ENCODE data around the gene CEMIP2. TPM values are rescaled to one million over a fixed set of nuclear protein-coding genes. Genes with fewer than 3 reads are reported as not detected.

Gene CEMIP2
- total and polyA plus RNA-seq, 2 donors (not counting 3 experiments of a cell fraction or from before 2014, with no cell fraction given), result 41.6 to 44.3 TPM

DNA sequence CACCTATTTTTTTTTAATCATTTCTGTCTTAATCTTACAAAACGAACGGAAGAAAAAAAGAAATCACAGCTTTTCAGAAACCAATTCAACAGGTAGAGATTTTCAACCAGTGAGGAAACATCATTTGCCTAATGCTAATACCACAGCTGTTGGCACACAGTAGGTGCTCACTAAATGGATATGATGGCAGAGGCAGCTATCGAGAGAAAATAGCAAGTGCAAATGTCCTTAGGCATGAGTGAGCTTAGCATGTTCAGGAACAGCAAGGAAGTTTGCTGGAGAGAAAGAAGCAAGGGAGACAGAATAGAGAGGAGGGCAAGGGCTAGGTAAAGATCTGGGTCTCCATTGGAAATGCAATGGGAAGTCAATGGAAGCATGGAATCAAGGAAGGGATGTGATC is 49.2 kb downstream of the CEMIP2 start:
- dilution Hi-C loops (cut with MboI; ENCODE audit: extremely low pct_ligation_motif_present, low sequenced_read_pairs), result no loop called here
- Histone ChIP-seq H4K20me1 (replicated peaks; ENCODE audit: control insufficient read depth, extremely low read depth, insufficient read depth, low read length) (no peaks in the 10 kb centered on the region), H3K4me2 (ENCODE audit: insufficient read depth, low read length) (no peak overlapping the region), H3K36me3 (ENCODE audit: control insufficient read depth in 2 of 2, extremely low read depth in 1 of 2, insufficient read depth in 2 of 2, low read length in 2 of 2) (peaks cover 0 to 6% of the 10 kb centered on the region in 2 experiments), H3K4me3 (replicated peaks in 1 of 3; ENCODE audit: insufficient read depth in 1 of 3, low read depth in 1 of 3, low read length in 3 of 3) (no peak overlapping the region), H3K9me1 (replicated peaks; ENCODE audit: control insufficient read depth, extremely low read depth, insufficient read depth, low read length) (no peaks in the 10 kb centered on the region), H3K27ac (ENCODE audit: insufficient read depth, low read depth, low read length) (no peak overlapping the region), H2AFZ (ENCODE audit: low read depth, low read length) (no peak overlapping the region), H3K9me3 (replicated peaks; ENCODE audit: control insufficient read depth, insufficient read depth, low read length) (no peaks in the 10 kb centered on the region), H3K27me3 (ENCODE audit: control insufficient read depth in 2 of 2, insufficient read depth in 2 of 2, low read length in 2 of 2) (no peaks in the 10 kb centered on the region), H3K4me1 (ENCODE audit: control insufficient read depth, extremely low read depth, insufficient read depth, low read length) (no peaks in the 10 kb centered on the region), H3K79me2 (ENCODE audit: control insufficient read depth, insufficient read depth, low read length) (no peaks in the 10 kb centered on the region), H3K9ac (replicated peaks; ENCODE audit: extremely low read depth, insufficient read depth, low read length) (no peak overlapping the region)
- no TSS peak for BruUV-seq (replicated peaks)
- DNase-seq (ENCODE audit: low read depth, low spot score) (no peak), FAIRE-seq (no peak)
- ChIA-PET CTCF (interaction anchor here (0.8 to 8.4 kb wide), 3 partner anchors 48 to 114 kb away, joined by 3 to 58 read pairs (median 3); partner anchors contain the start of gene CEMIP2), POLR2A (no interaction called here)
- TF ChIP-seq POLR2A (IDR thresholded peaks at IDR 0.05; ENCODE audit: low read depth, low read length), result no peak
- no peak for TF ChIP-seq MYC (IDR thresholded peaks at IDR 0.05; ENCODE audit: low read depth, low read length)
- no peak for TF ChIP-seq POLR2AphosphoS5 (IDR thresholded peaks at IDR 0.05; ENCODE audit: insufficient read depth, low read depth, low read length)
- TF ChIP-seq, protein P1, sequence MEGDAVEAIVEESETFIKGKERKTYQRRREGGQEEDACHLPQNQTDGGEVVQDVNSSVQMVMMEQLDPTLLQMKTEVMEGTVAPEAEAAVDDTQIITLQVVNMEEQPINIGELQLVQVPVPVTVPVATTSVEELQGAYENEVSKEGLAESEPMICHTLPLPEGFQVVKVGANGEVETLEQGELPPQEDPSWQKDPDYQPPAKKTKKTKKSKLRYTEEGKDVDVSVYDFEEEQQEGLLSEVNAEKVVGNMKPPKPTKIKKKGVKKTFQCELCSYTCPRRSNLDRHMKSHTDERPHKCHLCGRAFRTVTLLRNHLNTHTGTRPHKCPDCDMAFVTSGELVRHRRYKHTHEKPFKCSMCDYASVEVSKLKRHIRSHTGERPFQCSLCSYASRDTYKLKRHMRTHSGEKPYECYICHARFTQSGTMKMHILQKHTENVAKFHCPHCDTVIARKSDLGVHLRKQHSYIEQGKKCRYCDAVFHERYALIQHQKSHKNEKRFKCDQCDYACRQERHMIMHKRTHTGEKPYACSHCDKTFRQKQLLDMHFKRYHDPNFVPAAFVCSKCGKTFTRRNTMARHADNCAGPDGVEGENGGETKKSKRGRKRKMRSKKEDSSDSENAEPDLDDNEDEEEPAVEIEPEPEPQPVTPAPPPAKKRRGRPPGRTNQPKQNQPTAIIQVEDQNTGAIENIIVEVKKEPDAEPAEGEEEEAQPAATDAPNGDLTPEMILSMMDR (IDR thresholded peaks at IDR 0.05; ENCODE audit: extremely low read depth in 1 of 2, insufficient read depth in 1 of 2, low read depth in 1 of 2, low read length in 2 of 2), result no peak
- TF ChIP-seq JUN (IDR thresholded peaks at IDR 0.05; ENCODE audit: borderline replicate concordance, insufficient read depth, insufficient read length, low read depth), result no peak
- TF ChIP-seq GATA2 (IDR thresholded peaks at IDR 0.05; ENCODE audit: insufficient read depth, insufficient read length, low read depth, low read length), result no peak
- no peak for TF ChIP-seq MAX (IDR thresholded peaks at IDR 0.05; ENCODE audit: insufficient read depth, insufficient read length)
- no peak for TF ChIP-seq FOS (IDR thresholded peaks at IDR 0.05; ENCODE audit: borderline replicate concordance, insufficient read depth, low read length)
- TF ChIP-seq EZH2 (IDR thresholded peaks at IDR 0.05; ENCODE audit: borderline replicate concordance, low read depth, low read length, severe bottlenecking), result no peak
- intact Hi-C loops (cut with micrococcal nuclease), result no loop called here
